PC-9 (cell line): Measurements from ENCODE around the gene DUS2.

ENCODE experiments used
- EZH2 ChIP-seq: fragments of 200-600 bp; sonication (generic); IDR thresholded peaks from 2 replicates; pipeline ENCODE4 v1.8.0; 2017; ENCODE audit warnings: antibody characterized with exemption, low read depth
- TF ChIP-seq, protein P1 (sequence below): fragments of 200-600 bp; sonication (generic); conservative IDR thresholded peaks from 2 replicates; pipeline ENCODE4 v1.6.1; 2017; ENCODE audit warnings: mixed run types, antibody characterized with exemption, mild to moderate bottlenecking, moderate library complexity

DNA sequence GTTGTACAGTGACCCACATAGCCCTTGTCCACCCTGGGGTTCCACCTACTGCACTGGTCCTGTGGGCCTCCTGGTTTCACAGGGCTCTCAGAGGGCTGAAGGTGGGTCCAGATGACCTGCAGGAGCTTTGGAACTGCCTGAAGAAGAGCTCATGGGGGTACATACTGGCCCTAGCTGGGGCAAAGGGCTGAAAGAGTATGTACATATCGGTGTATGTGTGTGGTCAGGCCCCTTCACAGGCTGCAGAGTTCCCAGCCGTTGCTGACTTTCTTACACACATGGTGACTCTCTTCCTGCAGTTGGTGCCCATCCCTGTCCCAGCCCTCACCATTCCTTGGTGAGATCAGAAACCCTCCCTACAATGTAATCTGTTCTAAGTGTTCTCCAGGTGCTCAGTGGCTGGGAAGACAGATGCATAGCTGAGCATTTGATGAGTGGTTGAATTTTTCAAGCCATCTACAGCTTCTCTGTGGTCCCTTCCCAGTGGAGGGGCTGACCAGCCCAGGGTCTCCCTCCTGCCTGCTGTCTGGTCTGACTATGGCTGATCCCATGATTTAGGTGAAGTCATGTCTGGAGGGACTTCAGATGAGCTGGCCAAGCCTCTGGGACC lies 59.6 kb downstream of the DUS2 start:
- TF ChIP-seq, protein P1, sequence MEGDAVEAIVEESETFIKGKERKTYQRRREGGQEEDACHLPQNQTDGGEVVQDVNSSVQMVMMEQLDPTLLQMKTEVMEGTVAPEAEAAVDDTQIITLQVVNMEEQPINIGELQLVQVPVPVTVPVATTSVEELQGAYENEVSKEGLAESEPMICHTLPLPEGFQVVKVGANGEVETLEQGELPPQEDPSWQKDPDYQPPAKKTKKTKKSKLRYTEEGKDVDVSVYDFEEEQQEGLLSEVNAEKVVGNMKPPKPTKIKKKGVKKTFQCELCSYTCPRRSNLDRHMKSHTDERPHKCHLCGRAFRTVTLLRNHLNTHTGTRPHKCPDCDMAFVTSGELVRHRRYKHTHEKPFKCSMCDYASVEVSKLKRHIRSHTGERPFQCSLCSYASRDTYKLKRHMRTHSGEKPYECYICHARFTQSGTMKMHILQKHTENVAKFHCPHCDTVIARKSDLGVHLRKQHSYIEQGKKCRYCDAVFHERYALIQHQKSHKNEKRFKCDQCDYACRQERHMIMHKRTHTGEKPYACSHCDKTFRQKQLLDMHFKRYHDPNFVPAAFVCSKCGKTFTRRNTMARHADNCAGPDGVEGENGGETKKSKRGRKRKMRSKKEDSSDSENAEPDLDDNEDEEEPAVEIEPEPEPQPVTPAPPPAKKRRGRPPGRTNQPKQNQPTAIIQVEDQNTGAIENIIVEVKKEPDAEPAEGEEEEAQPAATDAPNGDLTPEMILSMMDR, result no peak
- TF ChIP-seq EZH2, result no peak
